ENCODE data around the gene ANKRD18B. TPM values are rescaled to one million over a fixed set of nuclear protein-coding genes. Genes with fewer than 3 reads are reported as not detected.
"Not testable (repeated sequence)": the region's sequence is repeated elsewhere in the genome, so short reads cannot be mapped to it uniquely, and the experiment has no call there.

Gene ANKRD18B
- total and polyA plus RNA-seq, 7 experiments from 2014 or later: 0.17 to 1.2 (median 0.32) TPM; not detected in 4

GRCh38 chr9:33597386-33597785, 73.3 kb downstream of the ANKRD18B start:
- POLR2A ChIA-PET; H3K9me3 Mint-ChIP-seq; H3K9me3 ChIP-seq (ENCODE audit: control insufficient read depth in 2 of 3, low read length in 3 of 3); H3K27ac ChIP-seq (ENCODE audit: low read depth, low read length); H3K4me1 ChIP-seq (ENCODE audit: control insufficient read depth in 2 of 2, insufficient read depth in 2 of 2, low read length in 2 of 2); intact Hi-C loops (cut with micrococcal nuclease); CTCF ChIA-PET; ATAC-seq; H3K36me3 ChIP-seq (ENCODE audit: control insufficient read depth in 2 of 3, insufficient read depth in 3 of 3, low read length in 3 of 3); H3K27me3 ChIP-seq (ENCODE audit: control insufficient read depth in 2 of 2, insufficient read depth in 2 of 2, low read length in 2 of 2); H3K36me3 Mint-ChIP-seq; H3K4me3 ChIP-seq (ENCODE audit: low read length): not testable (repeated sequence)
- peaks cover 0 to 14% (median 8%) of the 10 kb centered on the region in 5 donors for H3K27me3 Mint-ChIP-seq
- H3K4me1 Mint-ChIP-seq: peaks cover 3 to 11% (median 7%) of the 10 kb centered on the region in 7 donors
- DNase-seq: peak in 2 of 9 donors; percentile 2 to 33
- H3K27ac Mint-ChIP-seq: peak overlapping the region in 8 of 9 donors; percentile 66 to 94 (median 87)
- H3K4me3 Mint-ChIP-seq: peak overlapping the region in 8 of 10 donors; percentile 44 to 66 (median 61)

GRCh38 chr9:33598796-33599379, 74.8 kb downstream of the ANKRD18B start:
- H3K27me3 Mint-ChIP-seq; DNase-seq; H3K36me3 ChIP-seq (ENCODE audit: control insufficient read depth in 2 of 3, insufficient read depth in 3 of 3, low read length in 3 of 3); H3K27ac ChIP-seq (ENCODE audit: low read depth, low read length); POLR2A ChIA-PET; H3K9me3 ChIP-seq (ENCODE audit: control insufficient read depth in 2 of 3, low read length in 3 of 3); ATAC-seq; H3K4me1 ChIP-seq (ENCODE audit: control insufficient read depth in 2 of 2, insufficient read depth in 2 of 2, low read length in 2 of 2); H3K36me3 Mint-ChIP-seq; H3K27me3 ChIP-seq (ENCODE audit: control insufficient read depth in 2 of 2, insufficient read depth in 2 of 2, low read length in 2 of 2); H3K4me3 Mint-ChIP-seq; H3K4me3 ChIP-seq (ENCODE audit: low read length); H3K9me3 Mint-ChIP-seq; CTCF ChIA-PET; intact Hi-C loops (cut with micrococcal nuclease): not testable (repeated sequence)
- Mint-ChIP-seq H3K27ac (peak overlapping the region in 1 of 9 donors; percentile 13), H3K4me1 (peaks cover 3 to 11% (median 7%) of the 10 kb centered on the region in 7 donors)

- H3K27me3 ChIP-seq (ENCODE audit: control insufficient read depth in 2 of 2, insufficient read depth in 2 of 2, low read length in 2 of 2); H3K9me3 ChIP-seq (ENCODE audit: control insufficient read depth in 2 of 3, low read length in 3 of 3); intact Hi-C loops (cut with micrococcal nuclease); H3K9me3 Mint-ChIP-seq; CTCF ChIA-PET; H3K4me3 Mint-ChIP-seq; H3K4me3 ChIP-seq (ENCODE audit: low read length); ATAC-seq; POLR2A ChIA-PET; H3K36me3 Mint-ChIP-seq; H3K27ac ChIP-seq (ENCODE audit: low read depth, low read length); H3K27ac Mint-ChIP-seq; H3K36me3 ChIP-seq (ENCODE audit: control insufficient read depth in 2 of 3, insufficient read depth in 3 of 3, low read length in 3 of 3); DNase-seq; H3K27me3 Mint-ChIP-seq; H3K4me1 ChIP-seq (ENCODE audit: control insufficient read depth in 2 of 2, insufficient read depth in 2 of 2, low read length in 2 of 2): not testable (repeated sequence)
- peaks cover 3 to 11% (median 7%) of the 10 kb centered on the region in 7 donors for H3K4me1 Mint-ChIP-seq
Observed at GRCh38 chr9:33600911-33601310, 76.9 kb downstream of the ANKRD18B start.

- H3K4me1 ChIP-seq (ENCODE audit: control insufficient read depth in 2 of 2, insufficient read depth in 2 of 2, low read length in 2 of 2); H3K27ac Mint-ChIP-seq; H3K9me3 ChIP-seq (ENCODE audit: control insufficient read depth in 2 of 3, low read length in 3 of 3); H3K27ac ChIP-seq (ENCODE audit: low read depth, low read length); H3K4me1 Mint-ChIP-seq; H3K27me3 ChIP-seq (ENCODE audit: control insufficient read depth in 2 of 2, insufficient read depth in 2 of 2, low read length in 2 of 2); H3K36me3 Mint-ChIP-seq; H3K4me3 Mint-ChIP-seq; H3K9me3 Mint-ChIP-seq; ATAC-seq; H3K36me3 ChIP-seq (ENCODE audit: control insufficient read depth in 2 of 3, insufficient read depth in 3 of 3, low read length in 3 of 3); intact Hi-C loops (cut with micrococcal nuclease); H3K4me3 ChIP-seq (ENCODE audit: low read length); DNase-seq; CTCF ChIA-PET; POLR2A ChIA-PET: not testable (repeated sequence)
- H3K27me3 Mint-ChIP-seq: peaks cover 11 to 20% (median 17%) of the 10 kb centered on the region in 5 donors
Observed at GRCh38 chr9:33604249-33604648, 80.2 kb downstream of the ANKRD18B start.

- H3K27me3 ChIP-seq (ENCODE audit: control insufficient read depth in 2 of 2, insufficient read depth in 2 of 2, low read length in 2 of 2); H3K4me3 Mint-ChIP-seq; H3K27ac ChIP-seq (ENCODE audit: low read depth, low read length); intact Hi-C loops (cut with micrococcal nuclease); CTCF ChIA-PET; H3K4me3 ChIP-seq (ENCODE audit: low read length); H3K36me3 ChIP-seq (ENCODE audit: control insufficient read depth in 2 of 3, insufficient read depth in 3 of 3, low read length in 3 of 3); H3K4me1 ChIP-seq (ENCODE audit: control insufficient read depth in 2 of 2, insufficient read depth in 2 of 2, low read length in 2 of 2); H3K27ac Mint-ChIP-seq; DNase-seq; H3K4me1 Mint-ChIP-seq; POLR2A ChIA-PET; H3K9me3 Mint-ChIP-seq; ATAC-seq; H3K9me3 ChIP-seq (ENCODE audit: control insufficient read depth in 2 of 3, low read length in 3 of 3); H3K36me3 Mint-ChIP-seq: not testable (repeated sequence)
- H3K27me3 Mint-ChIP-seq: peaks cover 11 to 22% (median 20%) of the 10 kb centered on the region in 5 donors
Observed at GRCh38 chr9:33604936-33605335, 80.9 kb downstream of the ANKRD18B start.

- CTCF ChIA-PET: no interaction called here
- peaks cover 33 to 54% (median 42%) of the 10 kb centered on the region in 5 donors for H3K27me3 Mint-ChIP-seq
- Histone ChIP-seq H3K4me3 (ENCODE audit: low read length) (no peak overlapping the region), H3K4me1 (ENCODE audit: control insufficient read depth in 2 of 2, insufficient read depth in 2 of 2, low read length in 2 of 2) (no peaks in the 10 kb centered on the region), H3K27ac (ENCODE audit: low read depth, low read length) (no peak overlapping the region), H3K9me3 (ENCODE audit: control insufficient read depth in 2 of 3, low read length in 3 of 3) (no peaks in the 10 kb centered on the region), H3K36me3 (ENCODE audit: control insufficient read depth in 2 of 3, insufficient read depth in 3 of 3, low read length in 3 of 3) (no peaks in the 10 kb centered on the region), H3K27me3 (ENCODE audit: control insufficient read depth in 2 of 2, insufficient read depth in 2 of 2, low read length in 2 of 2) (no peaks in the 10 kb centered on the region)
- POLR2A ChIA-PET: interaction anchor here (0.6 kb wide), 1 partner anchor 108 kb away, joined by 3 read pairs; no protein-coding TSS in a partner anchor
- ATAC-seq (no peak), DNase-seq (no peak)
- no peak overlapping the region for H3K4me3 Mint-ChIP-seq
- H3K36me3 Mint-ChIP-seq: peaks cover 0 to 13% (median 0%) of the 10 kb centered on the region in 5 donors
- peaks cover 0 to 19% (median 6%) of the 10 kb centered on the region in 11 donors for H3K9me3 Mint-ChIP-seq
- intact Hi-C loops (cut with micrococcal nuclease): no loop called here
- H3K4me1 Mint-ChIP-seq: no peaks in the 10 kb centered on the region
- no peak overlapping the region for H3K27ac Mint-ChIP-seq
Observed at GRCh38 chr9:33611358-33611757, 87.3 kb downstream of the ANKRD18B start.

GRCh38 chr9:33612410-33612809, 88.4 kb downstream of the ANKRD18B start:
- H3K4me3 Mint-ChIP-seq; H3K4me3 ChIP-seq (ENCODE audit: low read length); ATAC-seq; H3K4me1 Mint-ChIP-seq; intact Hi-C loops (cut with micrococcal nuclease); H3K27ac ChIP-seq (ENCODE audit: low read depth, low read length); POLR2A ChIA-PET; H3K4me1 ChIP-seq (ENCODE audit: control insufficient read depth in 2 of 2, insufficient read depth in 2 of 2, low read length in 2 of 2); H3K27me3 ChIP-seq (ENCODE audit: control insufficient read depth in 2 of 2, insufficient read depth in 2 of 2, low read length in 2 of 2); H3K27ac Mint-ChIP-seq; CTCF ChIA-PET; DNase-seq; H3K36me3 ChIP-seq (ENCODE audit: control insufficient read depth in 2 of 3, insufficient read depth in 3 of 3, low read length in 3 of 3); H3K9me3 ChIP-seq (ENCODE audit: control insufficient read depth in 2 of 3, low read length in 3 of 3): not testable (repeated sequence)
- H3K27me3 Mint-ChIP-seq: peaks cover 31 to 56% (median 43%) of the 10 kb centered on the region in 5 donors
- H3K9me3 Mint-ChIP-seq: peaks cover 0 to 19% (median 6%) of the 10 kb centered on the region in 11 donors
- H3K36me3 Mint-ChIP-seq: peaks cover 0 to 13% (median 0%) of the 10 kb centered on the region in 5 donors
